Measurements from ENCODE around the gene SBF2. TPM values are rescaled to one million over a fixed set of nuclear protein-coding genes. Genes with fewer than 3 reads are reported as not detected.
A peak's percentile ranks its signal among the peaks of the same experiment; 100 is the strongest.

SBF2 gene
- total and polyA plus RNA-seq, 9 of the 15 experiments (the other 6 are each of a cell fraction or from before 2014, with no cell fraction given) = 0.80 to 9.5 (median 5.0) TPM

DNA sequence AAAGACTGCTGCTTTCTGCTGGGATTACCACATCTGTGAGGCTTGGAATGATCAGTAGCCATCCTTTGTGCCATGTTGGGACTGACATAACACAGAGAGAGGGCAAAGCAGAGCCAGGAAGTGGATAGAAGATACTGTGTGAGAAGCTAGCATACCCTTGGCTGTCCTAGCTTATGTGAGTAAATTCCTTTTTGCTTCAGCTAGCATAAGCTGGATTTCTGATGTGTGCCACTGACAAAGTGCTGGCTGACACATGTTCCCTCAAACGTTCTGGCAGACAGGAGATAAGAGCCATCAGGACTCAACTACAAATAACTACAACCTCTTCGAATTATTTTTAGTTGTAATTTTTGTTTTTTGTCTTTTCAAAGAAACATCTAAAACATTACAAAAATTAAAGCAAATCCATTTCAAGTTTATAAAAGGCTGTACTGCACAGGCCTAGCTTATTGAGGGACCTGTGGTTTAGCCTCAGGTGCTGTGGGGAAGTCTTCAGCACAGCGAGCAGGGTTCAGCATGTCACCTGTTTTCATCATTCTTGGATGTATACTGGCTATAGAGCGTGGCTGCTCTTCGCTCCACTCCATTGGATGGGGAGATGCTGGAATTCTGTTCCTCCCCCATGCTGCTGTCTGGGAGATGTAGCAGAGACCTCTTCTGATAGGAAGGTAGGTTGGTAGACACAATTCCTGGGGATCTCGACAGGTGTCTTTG lies 509.3 kb downstream of the SBF2 start (continued):
- TF ChIP-seq, protein P1, sequence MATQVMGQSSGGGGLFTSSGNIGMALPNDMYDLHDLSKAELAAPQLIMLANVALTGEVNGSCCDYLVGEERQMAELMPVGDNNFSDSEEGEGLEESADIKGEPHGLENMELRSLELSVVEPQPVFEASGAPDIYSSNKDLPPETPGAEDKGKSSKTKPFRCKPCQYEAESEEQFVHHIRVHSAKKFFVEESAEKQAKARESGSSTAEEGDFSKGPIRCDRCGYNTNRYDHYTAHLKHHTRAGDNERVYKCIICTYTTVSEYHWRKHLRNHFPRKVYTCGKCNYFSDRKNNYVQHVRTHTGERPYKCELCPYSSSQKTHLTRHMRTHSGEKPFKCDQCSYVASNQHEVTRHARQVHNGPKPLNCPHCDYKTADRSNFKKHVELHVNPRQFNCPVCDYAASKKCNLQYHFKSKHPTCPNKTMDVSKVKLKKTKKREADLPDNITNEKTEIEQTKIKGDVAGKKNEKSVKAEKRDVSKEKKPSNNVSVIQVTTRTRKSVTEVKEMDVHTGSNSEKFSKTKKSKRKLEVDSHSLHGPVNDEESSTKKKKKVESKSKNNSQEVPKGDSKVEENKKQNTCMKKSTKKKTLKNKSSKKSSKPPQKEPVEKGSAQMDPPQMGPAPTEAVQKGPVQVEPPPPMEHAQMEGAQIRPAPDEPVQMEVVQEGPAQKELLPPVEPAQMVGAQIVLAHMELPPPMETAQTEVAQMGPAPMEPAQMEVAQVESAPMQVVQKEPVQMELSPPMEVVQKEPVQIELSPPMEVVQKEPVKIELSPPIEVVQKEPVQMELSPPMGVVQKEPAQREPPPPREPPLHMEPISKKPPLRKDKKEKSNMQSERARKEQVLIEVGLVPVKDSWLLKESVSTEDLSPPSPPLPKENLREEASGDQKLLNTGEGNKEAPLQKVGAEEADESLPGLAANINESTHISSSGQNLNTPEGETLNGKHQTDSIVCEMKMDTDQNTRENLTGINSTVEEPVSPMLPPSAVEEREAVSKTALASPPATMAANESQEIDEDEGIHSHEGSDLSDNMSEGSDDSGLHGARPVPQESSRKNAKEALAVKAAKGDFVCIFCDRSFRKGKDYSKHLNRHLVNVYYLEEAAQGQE (IDR thresholded peaks at IDR 0.05; ENCODE audit: borderline replicate concordance) = peak; percentile 76
- TF ChIP-seq, protein P1 (CRISPR knock-in tag; IDR thresholded peaks at IDR 0.05; ENCODE audit: low read depth) = no peak
- TF ChIP-seq ZNF785 (CRISPR knock-in tag; IDR thresholded peaks at IDR 0.05) (no peak), POLR2G (IDR thresholded peaks at IDR 0.05; ENCODE audit: low read depth, low read length) (no peak), PKNOX1 (IDR thresholded peaks at IDR 0.05) (peak; percentile 69), ZNF395 (CRISPR knock-in tag; IDR thresholded peaks at IDR 0.05) (0 out of 2 replicates have a peak, but pooled peaks have one; percentile 30)
